ENCODE results near the gene ATP2B1.

GRCh38 chr12:89642959-89643358, 65.7 kb downstream of the ATP2B1 start:
- TF ChIP-seq POLR2A (IDR thresholded peaks at IDR 0.05; ENCODE audit: low read depth, low read length) (no peak), POLR2AphosphoS5 (IDR thresholded peaks at IDR 0.05; ENCODE audit: low read depth, low read length) (no peak), TAF1 (IDR thresholded peaks at IDR 0.05; ENCODE audit: borderline replicate concordance, low read depth, low read length) (no peak)

Measured in GM12892 (cell line).